Mesendoderm (in vitro differentiated cells): Measurements from ENCODE around the gene TFAP2A.

Experiments
- DNase-seq: peaks from one replicate; pipeline ENCODE4 v3.0.0; 2013
- H2AK5ac ChIP-seq: 2 replicates; pipeline ENCODE4 v1.6.1; 2013; ENCODE audit warnings: low read length, inconsistent platforms
- H2BK120ac ChIP-seq: 2 replicates; pipeline ENCODE4 v1.6.1; 2013; ENCODE audit warnings: low read depth, mild to moderate bottlenecking, low read length, moderate library complexity, mixed read lengths
- H2BK15ac ChIP-seq: replicated peaks from 2 replicates; pipeline ENCODE4 v1.6.1; 2013; ENCODE audit warnings: low read depth, mild to moderate bottlenecking, moderate library complexity
- H2BK5ac ChIP-seq: 2 replicates; pipeline ENCODE4 v1.6.1; 2013; ENCODE audit warnings: low read length, inconsistent platforms
- H3K18ac ChIP-seq: 2 replicates; pipeline ENCODE4 v1.6.1; 2013; ENCODE audit warnings: mild to moderate bottlenecking, low read length, mixed read lengths
- H3K23ac ChIP-seq: one replicate; pipeline ENCODE4 v1.6.1; 2013; ENCODE audit warnings: low read length
- H3K27ac ChIP-seq: 2 replicates; pipeline ENCODE4 v1.5.1; 2013; ENCODE audit warnings: low read depth, mild to moderate bottlenecking, inconsistent platforms, low read length, moderate library complexity
- H3K27me3 ChIP-seq: 2 replicates; pipeline ENCODE4 v1.6.1; 2013; ENCODE audit warnings: low read length, control low read depth, mild to moderate bottlenecking, inconsistent platforms; ENCODE audit not compliant: insufficient read depth, poor library complexity
- H3K36me3 ChIP-seq: 2 replicates; pipeline ENCODE4 v1.6.1; 2013; ENCODE audit warnings: low read length, inconsistent platforms; ENCODE audit not compliant: control insufficient read depth, insufficient read depth
- H3K4ac ChIP-seq: one replicate; pipeline ENCODE4 v1.6.1; 2013; ENCODE audit warnings: low read depth, mild to moderate bottlenecking, low read length, moderate library complexity
- H3K4me1 ChIP-seq: 2 replicates; pipeline ENCODE4 v1.6.1; 2013; ENCODE audit warnings: low read depth, low read length, inconsistent platforms; ENCODE audit not compliant: control insufficient read depth
- H3K4me2 ChIP-seq: 2 replicates; pipeline ENCODE4 v1.6.1; 2013; ENCODE audit warnings: low read length
- H3K4me3 ChIP-seq: 2 replicates; pipeline ENCODE4 v1.5.1; 2013; ENCODE audit warnings: mild to moderate bottlenecking, low read length
- H3K56ac ChIP-seq: one replicate; pipeline ENCODE4 v1.6.1; 2013; ENCODE audit warnings: low read length
- H3K79me1 ChIP-seq: 2 replicates; pipeline ENCODE4 v1.6.1; 2013; ENCODE audit warnings: low read length, inconsistent platforms
- H3K79me2 ChIP-seq: 2 replicates; pipeline ENCODE4 v1.6.1; 2013; ENCODE audit warnings: mild to moderate bottlenecking, low read length; ENCODE audit not compliant: control insufficient read depth, insufficient read depth
- H3K9ac ChIP-seq: 2 replicates; pipeline ENCODE4 v1.6.1; 2013; ENCODE audit warnings: low read length, inconsistent platforms
- H4K5ac ChIP-seq: one replicate; pipeline ENCODE4 v1.6.1; 2013; ENCODE audit warnings: low read length
- H4K8ac ChIP-seq: one replicate; pipeline ENCODE4 v1.6.1; 2013; ENCODE audit warnings: low read depth, mild to moderate bottlenecking, control low read depth, low read length, moderate library complexity
- WGBS: extraction: QIAGEN DNeasy Blood & Tissue Kit; methylation state at CpG from one replicate; pipeline ENCODE4 v1.1.7; 2013; ENCODE audit warnings: low lambda C conversion rate, missing lambda C conversion rate; ENCODE audit not compliant: insufficient coverage; ENCODE audit errors: extremely low coverage; 5-methylcytosine and 5-hydroxymethylcytosine counted together

Gene TFAP2A

DNA sequence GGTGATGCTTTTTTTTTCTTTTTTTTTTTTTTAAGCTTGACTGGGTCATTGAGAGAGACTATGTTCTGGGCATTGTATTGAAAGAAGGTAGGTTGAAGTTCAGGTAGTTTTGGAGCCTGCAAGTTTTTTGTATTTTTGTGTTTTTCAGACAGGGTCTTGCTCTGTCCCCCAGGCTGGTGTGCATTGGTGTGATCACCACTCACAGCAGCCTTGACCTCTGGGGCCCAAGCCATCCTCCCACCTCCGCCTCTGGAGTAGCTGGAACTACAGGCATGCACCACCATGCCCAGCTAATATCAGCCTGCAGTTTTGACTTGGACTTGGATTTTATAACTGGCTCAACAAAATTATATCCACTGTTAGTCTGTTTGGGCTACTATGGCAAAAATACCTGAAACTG lies 31.7 kb upstream of the TFAP2A start:
- WGBS: no CpG with 5 or more reads among the region's 1 CpG

DNA sequence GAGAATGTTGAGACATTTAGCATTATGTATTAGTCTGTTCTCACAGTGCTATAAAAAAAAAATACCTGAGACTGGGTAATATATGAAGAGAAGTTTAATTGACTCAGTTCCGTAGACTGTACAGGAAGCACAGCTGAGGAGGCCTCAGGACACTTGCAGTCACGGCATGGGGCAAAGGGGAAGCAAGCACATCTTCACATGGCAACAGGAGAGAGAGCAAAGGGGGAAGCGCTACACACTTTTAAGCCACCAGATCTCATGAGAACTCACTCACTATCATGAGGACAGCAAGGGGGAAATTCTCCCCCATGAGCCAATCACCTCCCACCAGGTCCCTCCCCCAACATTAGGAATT lies 26.8 kb upstream of the TFAP2A start:
- no peaks in the 10 kb centered on the region for H3K79me1 ChIP-seq
- no peak overlapping the region for H2BK15ac ChIP-seq
- no peaks in the 10 kb centered on the region for H3K79me2 ChIP-seq
- no peak overlapping the region for H3K4ac ChIP-seq
- H2BK120ac ChIP-seq: no peak overlapping the region
- H4K5ac ChIP-seq: no peak overlapping the region
- no peak overlapping the region for H3K18ac ChIP-seq
- no peak for DNase-seq
- H3K27me3 ChIP-seq: no peaks in the 10 kb centered on the region
- no peak overlapping the region for H3K56ac ChIP-seq
- no peak overlapping the region for H3K23ac ChIP-seq
- no peaks in the 10 kb centered on the region for H3K4me1 ChIP-seq
- no peak overlapping the region for H3K27ac ChIP-seq
- H3K9ac ChIP-seq: no peak overlapping the region
- WGBS: no CpG with 5 or more reads among the region's 3 CpGs
- H2AK5ac ChIP-seq: no peak overlapping the region
- H3K4me3 ChIP-seq: no peak overlapping the region
- H3K36me3 ChIP-seq: no peaks in the 10 kb centered on the region
- no peak overlapping the region for H3K4me2 ChIP-seq
- no peak overlapping the region for H4K8ac ChIP-seq
- no peak overlapping the region for H2BK5ac ChIP-seq

More for the DNA sequence above, 31.7 kb upstream of the TFAP2A start:
- Histone ChIP-seq H3K27ac (no peak overlapping the region), H3K79me1 (no peaks in the 10 kb centered on the region), H3K56ac (no peak overlapping the region), H3K79me2 (no peaks in the 10 kb centered on the region), H3K4me1 (no peaks in the 10 kb centered on the region), H3K36me3 (no peaks in the 10 kb centered on the region), H2AK5ac (no peak overlapping the region), H3K9ac (no peak overlapping the region), H3K23ac (no peak overlapping the region), H3K4ac (no peak overlapping the region), H3K4me3 (no peak overlapping the region), H4K5ac (no peak overlapping the region), H4K8ac (no peak overlapping the region), H2BK15ac (no peak overlapping the region), H3K27me3 (no peaks in the 10 kb centered on the region), H2BK120ac (no peak overlapping the region), H3K18ac (no peak overlapping the region), H3K4me2 (no peak overlapping the region), H2BK5ac (no peak overlapping the region)
- DNase-seq: no peak

DNA sequence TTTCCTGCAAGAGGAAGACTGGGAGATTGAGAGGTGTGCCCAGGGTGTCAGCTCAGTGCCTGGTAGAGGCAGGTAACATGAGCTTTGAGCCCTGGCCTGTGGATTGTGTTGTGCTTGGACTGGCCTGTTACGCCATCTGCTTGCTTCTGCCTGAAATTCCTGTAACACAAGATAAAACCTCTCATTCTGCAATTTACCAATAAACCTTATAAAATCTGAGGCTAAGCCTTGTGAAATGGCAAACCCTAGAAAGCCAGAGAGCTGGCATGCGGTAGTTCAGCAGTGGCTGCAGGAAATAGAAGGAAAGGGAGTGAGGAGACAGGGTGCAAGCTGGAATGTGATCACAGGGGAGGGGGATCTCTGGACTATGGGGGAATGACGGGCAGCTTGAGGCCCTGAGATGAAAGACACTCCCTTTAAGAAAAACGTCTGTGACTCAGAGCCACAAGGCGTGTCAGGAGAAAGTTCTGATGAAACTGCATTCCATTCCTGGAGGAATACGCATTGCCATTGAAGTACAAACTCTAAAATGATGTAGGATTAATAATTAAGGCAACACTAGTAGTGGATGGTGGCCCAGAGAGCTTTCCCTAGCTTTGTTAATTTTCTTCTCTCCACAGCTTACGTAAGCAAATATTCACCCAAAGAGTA lies 26.3 kb upstream of the TFAP2A start:
- Histone ChIP-seq H3K79me1 (no peaks in the 10 kb centered on the region), H3K56ac (no peak overlapping the region), H3K36me3 (no peaks in the 10 kb centered on the region), H4K5ac (no peak overlapping the region), H3K27me3 (no peaks in the 10 kb centered on the region), H3K18ac (no peak overlapping the region), H3K9ac (no peak overlapping the region), H2AK5ac (no peak overlapping the region), H3K4ac (no peak overlapping the region), H3K4me3 (no peak overlapping the region), H3K23ac (no peak overlapping the region), H2BK5ac (no peak overlapping the region), H3K27ac (no peak overlapping the region), H2BK120ac (no peak overlapping the region), H4K8ac (no peak overlapping the region), H3K4me1 (no peaks in the 10 kb centered on the region), H2BK15ac (no peak overlapping the region), H3K79me2 (no peaks in the 10 kb centered on the region), H3K4me2 (no peak overlapping the region)
- peak; percentile 83 for DNase-seq
- WGBS: no CpG with 5 or more reads among the region's 7 CpGs

DNA sequence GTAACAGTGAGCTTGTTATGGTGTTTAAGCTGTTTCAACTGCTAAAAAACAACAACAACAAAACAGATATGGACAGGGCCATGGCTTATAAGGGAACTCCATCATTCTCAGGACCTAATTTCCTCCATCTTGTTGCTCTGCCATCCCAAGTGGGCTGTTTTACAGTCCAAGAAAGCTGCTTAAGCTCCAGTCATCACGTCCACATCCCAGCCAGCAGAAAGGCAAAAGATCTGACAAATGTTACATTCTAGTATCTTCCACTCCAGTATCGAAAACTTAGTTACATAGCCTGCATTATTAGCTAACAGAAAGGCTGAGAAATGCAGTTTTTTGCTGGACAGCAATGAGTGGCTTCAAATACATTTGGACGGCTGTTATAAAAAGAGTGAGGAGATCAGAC lies 23.0 kb upstream of the TFAP2A start:
- Histone ChIP-seq H3K79me1 (no peaks in the 10 kb centered on the region), H3K36me3 (no peaks in the 10 kb centered on the region), H3K27ac (no peak overlapping the region), H3K79me2 (no peaks in the 10 kb centered on the region), H3K4me1 (no peaks in the 10 kb centered on the region), H2BK15ac (no peak overlapping the region), H3K4me3 (no peak overlapping the region), H2AK5ac (no peak overlapping the region), H3K56ac (no peak overlapping the region), H4K5ac (no peak overlapping the region), H2BK5ac (no peak overlapping the region), H3K27me3 (no peaks in the 10 kb centered on the region), H3K18ac (no peak overlapping the region), H2BK120ac (no peak overlapping the region), H3K9ac (no peak overlapping the region), H3K4me2 (no peak overlapping the region), H3K23ac (no peak overlapping the region), H4K8ac (no peak overlapping the region), H3K4ac (no peak overlapping the region)
- no peak for DNase-seq
- no CpG with 5 or more reads among the region's 3 CpGs for WGBS

DNA sequence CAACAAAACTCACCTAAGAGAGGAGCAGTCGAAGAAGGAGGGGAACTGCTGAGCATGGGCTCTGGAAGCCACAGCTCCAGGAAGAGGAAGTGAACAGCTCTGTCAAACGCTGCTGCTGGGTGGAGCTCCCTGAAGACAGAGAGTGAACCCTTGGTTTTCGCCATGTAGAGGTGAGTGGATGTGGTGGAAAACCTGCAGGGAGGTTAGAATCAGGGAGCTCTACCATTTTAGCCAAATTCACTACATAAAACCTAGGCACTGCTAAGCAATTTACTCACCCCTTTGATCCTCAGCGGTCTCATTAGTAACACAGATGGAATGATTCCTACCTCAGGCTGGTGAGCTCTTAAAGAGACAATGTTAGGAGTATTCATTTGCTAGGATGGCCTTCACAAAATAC lies 19.4 kb upstream of the TFAP2A start:
- no peak overlapping the region for H4K8ac ChIP-seq
- H3K56ac ChIP-seq: no peak overlapping the region
- H2BK5ac ChIP-seq: no peak overlapping the region
- H3K4ac ChIP-seq: no peak overlapping the region
- peaks cover 3% of the 10 kb centered on the region for H3K4me1 ChIP-seq
- no peak overlapping the region for H2AK5ac ChIP-seq
- peak overlapping the region; percentile 29 for H3K18ac ChIP-seq
- WGBS: no CpG with 5 or more reads among the region's 4 CpGs
- no peaks in the 10 kb centered on the region for H3K79me1 ChIP-seq
- no peaks in the 10 kb centered on the region for H3K79me2 ChIP-seq
- no peak overlapping the region for H3K4me2 ChIP-seq
- peak overlapping the region; percentile 47 for H2BK15ac ChIP-seq
- no peak overlapping the region for H3K23ac ChIP-seq
- H2BK120ac ChIP-seq: peak overlapping the region; percentile 37
- no peak overlapping the region for H3K4me3 ChIP-seq
- H3K27me3 ChIP-seq: no peaks in the 10 kb centered on the region
- no peak overlapping the region for H4K5ac ChIP-seq
- no peak overlapping the region for H3K9ac ChIP-seq
- no peak overlapping the region for H3K27ac ChIP-seq
- H3K36me3 ChIP-seq: no peaks in the 10 kb centered on the region
- peak; percentile 54 for DNase-seq

DNA sequence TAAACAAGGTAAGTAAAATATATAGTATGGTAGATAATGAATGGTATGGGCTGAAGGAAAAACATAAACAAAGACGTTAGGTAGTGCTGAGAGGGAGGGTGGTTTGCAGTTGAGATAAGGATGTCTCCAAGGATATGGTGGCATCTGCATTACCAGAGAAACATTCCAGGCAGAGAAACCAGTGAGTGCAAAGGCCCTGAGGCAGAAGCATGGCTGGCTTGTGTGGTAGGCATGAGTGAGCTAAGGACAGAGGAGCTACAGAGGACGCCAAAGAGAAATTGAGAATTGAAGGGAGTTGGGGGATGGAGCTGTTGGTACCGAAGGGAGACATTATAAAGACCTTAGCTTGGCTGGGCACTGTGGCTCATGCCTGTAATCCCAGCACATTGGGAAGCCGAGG lies 18.4 kb upstream of the TFAP2A start:
- no peak overlapping the region for H2BK5ac ChIP-seq
- H3K4me1 ChIP-seq: peaks cover 3% of the 10 kb centered on the region
- no CpG with 5 or more reads among the region's 4 CpGs for WGBS
- H2BK15ac ChIP-seq: no peak overlapping the region
- no peaks in the 10 kb centered on the region for H3K27me3 ChIP-seq
- H3K9ac ChIP-seq: no peak overlapping the region
- H3K79me1 ChIP-seq: no peaks in the 10 kb centered on the region
- no peak overlapping the region for H3K4me2 ChIP-seq
- no peak overlapping the region for H3K4ac ChIP-seq
- no peak overlapping the region for H4K5ac ChIP-seq
- H2AK5ac ChIP-seq: no peak overlapping the region
- no peak overlapping the region for H3K18ac ChIP-seq
- no peak overlapping the region for H3K23ac ChIP-seq
- no peak overlapping the region for H3K56ac ChIP-seq
- H3K36me3 ChIP-seq: no peaks in the 10 kb centered on the region
- H2BK120ac ChIP-seq: no peak overlapping the region
- no peak overlapping the region for H3K27ac ChIP-seq
- no peak overlapping the region for H3K4me3 ChIP-seq
- no peak for DNase-seq
- H4K8ac ChIP-seq: no peak overlapping the region
- H3K79me2 ChIP-seq: no peaks in the 10 kb centered on the region
